Upper lobe of left lung (tissue), 4 donors: ENCODE data around the gene VIT.

Source experiments
- EP300 ChIP-seq, 4 donors: sonication (generic); formaldehyde crosslinking; IDR thresholded peaks; one replicate each; pipeline ENCODE4 v1.5.1; 2017; ENCODE audit warnings: antibody characterized with exemption in 4 of 4, control low read depth in 2 of 4
- POLR2A ChIP-seq, 4 donors: fragments of 450-650 bp; IDR thresholded peaks; one replicate each; pipeline ENCODE4 v1.5.1; 2016 to 2017; ENCODE audit warnings: antibody characterized with exemption in 4 of 4, mild to moderate bottlenecking in 2 of 4
- TF ChIP-seq, protein P1 (sequence below), 6 experiments: fragments of 450-650 bp in 4 of 6; fragments of 200-600 bp in 2 of 6; sonication (generic) in 2 of 6; IDR thresholded peaks; one replicate each; pipeline ENCODE4 v1.5.1; 2016 to 2019; ENCODE audit warnings: antibody characterized with exemption in 6 of 6

GRCh38 chr2:36716111-36716510 lies 19.6 kb downstream of the VIT start:
- TF ChIP-seq POLR2A (IDR thresholded peaks at IDR 0.05) (no peak), EP300 (IDR thresholded peaks at IDR 0.05) (no peak)
- TF ChIP-seq, protein P1, sequence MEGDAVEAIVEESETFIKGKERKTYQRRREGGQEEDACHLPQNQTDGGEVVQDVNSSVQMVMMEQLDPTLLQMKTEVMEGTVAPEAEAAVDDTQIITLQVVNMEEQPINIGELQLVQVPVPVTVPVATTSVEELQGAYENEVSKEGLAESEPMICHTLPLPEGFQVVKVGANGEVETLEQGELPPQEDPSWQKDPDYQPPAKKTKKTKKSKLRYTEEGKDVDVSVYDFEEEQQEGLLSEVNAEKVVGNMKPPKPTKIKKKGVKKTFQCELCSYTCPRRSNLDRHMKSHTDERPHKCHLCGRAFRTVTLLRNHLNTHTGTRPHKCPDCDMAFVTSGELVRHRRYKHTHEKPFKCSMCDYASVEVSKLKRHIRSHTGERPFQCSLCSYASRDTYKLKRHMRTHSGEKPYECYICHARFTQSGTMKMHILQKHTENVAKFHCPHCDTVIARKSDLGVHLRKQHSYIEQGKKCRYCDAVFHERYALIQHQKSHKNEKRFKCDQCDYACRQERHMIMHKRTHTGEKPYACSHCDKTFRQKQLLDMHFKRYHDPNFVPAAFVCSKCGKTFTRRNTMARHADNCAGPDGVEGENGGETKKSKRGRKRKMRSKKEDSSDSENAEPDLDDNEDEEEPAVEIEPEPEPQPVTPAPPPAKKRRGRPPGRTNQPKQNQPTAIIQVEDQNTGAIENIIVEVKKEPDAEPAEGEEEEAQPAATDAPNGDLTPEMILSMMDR (IDR thresholded peaks at IDR 0.05) = no peak
